Mononuclear cell (primary cell): ENCODE measurements around the gene MAP3K13. TPM values are rescaled to one million over a fixed set of nuclear protein-coding genes. Genes with fewer than 3 reads are reported as not detected.

Experiments
- H3K27me3 ChIP-seq: 2 replicates; pipeline ENCODE4 v1.6.0; 2011; ENCODE audit warnings: low read length, control low read depth; ENCODE audit not compliant: insufficient read depth
- H3K4me1 ChIP-seq: 2 replicates; pipeline ENCODE4 v1.5.1; 2011; ENCODE audit warnings: mild to moderate bottlenecking, low read length, control low read depth; ENCODE audit not compliant: insufficient read depth
- H3K4me3 ChIP-seq: 2 replicates; pipeline ENCODE4 v1.5.1; 2011; ENCODE audit warnings: mild to moderate bottlenecking, low read length, moderate library complexity
- H3K9me3 ChIP-seq: 2 replicates; pipeline ENCODE4 v1.5.1; 2011; ENCODE audit warnings: low read depth, mild to moderate bottlenecking, control low read depth, low read length
- total RNA-seq: library from RNA; depleted of rRNA; stranded (reverse); fragments of >200 nt; gene quantifications from one replicate; pipeline ENCODE4 v1.2.3, GENCODE V29; 2012

The MAP3K13 gene
- total RNA-seq, 1 donor = 4.9 TPM

- Histone ChIP-seq H3K4me3 (no peak overlapping the region), H3K27me3 (no peaks in the 10 kb centered on the region), H3K4me1 (peaks cover 37% of the 10 kb centered on the region), H3K9me3 (no peaks in the 10 kb centered on the region)
Observed at GRCh38 chr3:185332026-185332735, 30.8 kb upstream of the MAP3K13 start.

DNA sequence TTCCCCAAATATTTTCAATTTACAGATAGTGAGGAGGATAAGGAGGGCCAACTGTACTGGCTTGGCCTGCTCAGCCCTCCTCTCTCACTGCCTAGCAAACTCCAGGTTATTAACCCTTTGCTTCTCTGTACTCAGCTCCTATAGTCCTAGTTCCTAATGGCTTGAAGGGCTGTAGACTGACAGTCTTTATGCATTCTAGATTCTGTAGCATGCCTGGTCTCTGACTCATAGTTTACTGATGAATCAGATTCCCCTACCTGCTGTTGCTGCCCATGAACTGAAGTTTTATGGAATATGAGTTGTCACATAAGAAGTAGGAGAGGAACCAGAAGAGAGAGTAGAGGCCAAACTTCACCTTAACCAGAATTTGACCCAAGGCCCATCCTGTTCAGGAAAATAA is 27.1 kb upstream of the MAP3K13 start:
- Histone ChIP-seq H3K4me3 (no peak overlapping the region), H3K27me3 (no peaks in the 10 kb centered on the region)

GRCh38 chr3:185337231-185337816 is 25.6 kb upstream of the MAP3K13 start:
- Histone ChIP-seq H3K4me3 (no peak overlapping the region), H3K27me3 (no peaks in the 10 kb centered on the region), H3K4me1 (peaks cover 14% of the 10 kb centered on the region), H3K9me3 (no peaks in the 10 kb centered on the region)

More for the DNA sequence above, 27.1 kb upstream of the MAP3K13 start:
- Histone ChIP-seq H3K9me3 (no peaks in the 10 kb centered on the region), H3K4me1 (peaks cover 14% of the 10 kb centered on the region)

- Histone ChIP-seq H3K9me3 (no peaks in the 10 kb centered on the region), H3K4me3 (no peak overlapping the region), H3K27me3 (no peaks in the 10 kb centered on the region)
Observed at GRCh38 chr3:185339945-185340344, 23.0 kb upstream of the MAP3K13 start.

GRCh38 chr3:185340751-185341150 is 22.2 kb upstream of the MAP3K13 start:
- no peaks in the 10 kb centered on the region for H3K27me3 ChIP-seq
- no peaks in the 10 kb centered on the region for H3K9me3 ChIP-seq
- no peak overlapping the region for H3K4me3 ChIP-seq
- peaks cover 17% of the 10 kb centered on the region for H3K4me1 ChIP-seq

More at GRCh38 chr3:185339945-185340344, 23.0 kb upstream of the MAP3K13 start:
- peaks cover 17% of the 10 kb centered on the region for H3K4me1 ChIP-seq

DNA sequence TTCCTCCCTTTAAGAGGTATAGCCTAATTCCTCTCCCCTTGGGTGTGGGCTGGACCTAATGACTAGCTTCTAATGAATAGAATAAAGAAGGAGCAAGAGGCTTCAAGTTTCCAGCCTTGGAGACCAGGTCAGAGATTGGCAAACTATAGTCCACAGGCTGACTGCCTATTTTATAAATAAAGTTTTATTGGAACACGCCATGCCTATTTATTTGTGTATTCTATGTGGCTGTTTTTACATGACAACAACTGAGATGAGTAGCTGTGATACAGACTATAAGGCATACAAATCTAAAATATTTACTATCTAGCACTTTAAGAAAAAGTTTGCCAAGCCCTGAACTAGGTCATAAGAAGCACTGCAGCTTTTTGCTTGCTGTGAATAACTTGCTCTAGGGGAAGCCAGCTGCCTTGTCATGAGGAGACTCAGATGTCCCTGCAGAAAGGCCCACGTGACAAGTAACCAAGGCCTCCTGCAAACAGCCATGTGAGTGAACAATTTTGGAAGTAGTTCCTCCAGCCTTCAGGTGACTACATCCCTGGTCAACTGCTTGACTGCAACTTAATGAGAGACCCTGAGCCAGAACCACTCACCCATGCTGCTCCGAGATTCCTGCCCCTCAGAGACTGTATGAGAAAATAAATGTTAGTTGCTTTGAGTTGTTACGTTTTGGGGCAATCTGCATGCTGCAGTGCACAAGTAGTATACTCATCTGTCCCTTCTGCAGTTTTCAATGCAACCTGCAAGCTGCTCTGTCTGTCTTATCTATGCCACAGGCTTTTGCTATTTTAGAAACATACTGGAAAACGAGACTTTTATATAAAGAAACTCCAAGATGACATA is 21.1 kb upstream of the MAP3K13 start:
- Histone ChIP-seq H3K27me3 (no peaks in the 10 kb centered on the region), H3K9me3 (no peaks in the 10 kb centered on the region), H3K4me3 (no peak overlapping the region), H3K4me1 (peaks cover 17% of the 10 kb centered on the region)

- H3K4me3 ChIP-seq = no peak overlapping the region
Observed at GRCh38 chr3:185342459-185343174, 20.3 kb upstream of the MAP3K13 start.

GRCh38 chr3:185347399-185347798 is 15.5 kb upstream of the MAP3K13 start:
- no peak overlapping the region for H3K4me3 ChIP-seq
- H3K27me3 ChIP-seq = no peaks in the 10 kb centered on the region
- H3K9me3 ChIP-seq = no peaks in the 10 kb centered on the region
- peaks cover 8% of the 10 kb centered on the region for H3K4me1 ChIP-seq

More at GRCh38 chr3:185342459-185343174, 20.3 kb upstream of the MAP3K13 start:
- Histone ChIP-seq H3K4me1 (peaks cover 17% of the 10 kb centered on the region), H3K9me3 (no peaks in the 10 kb centered on the region), H3K27me3 (no peaks in the 10 kb centered on the region)

- no peaks in the 10 kb centered on the region for H3K27me3 ChIP-seq
- no peaks in the 10 kb centered on the region for H3K4me1 ChIP-seq
- H3K9me3 ChIP-seq = no peaks in the 10 kb centered on the region
- H3K4me3 ChIP-seq = no peak overlapping the region
Observed at GRCh38 chr3:185350841-185351240, 12.1 kb upstream of the MAP3K13 start.

DNA sequence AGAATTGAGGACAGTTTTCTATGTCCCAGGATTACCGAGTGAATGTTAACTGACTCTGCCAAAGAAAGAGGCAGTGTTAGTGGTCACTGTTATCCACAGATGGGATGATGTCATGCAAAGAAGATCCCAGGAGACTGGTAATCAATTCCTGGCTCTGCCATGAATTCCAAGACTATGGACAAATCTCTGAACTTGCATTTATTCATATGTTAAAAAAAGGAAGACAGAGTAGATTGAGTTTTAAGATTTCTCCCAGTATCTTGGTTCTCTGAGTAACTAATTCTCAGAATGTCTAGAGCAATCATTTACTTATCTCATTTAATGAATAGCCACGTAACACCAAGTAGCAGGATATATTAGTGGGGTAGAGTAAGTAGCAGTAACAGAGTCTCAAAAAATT is 11.5 kb upstream of the MAP3K13 start:
- H3K4me3 ChIP-seq = no peak overlapping the region
- H3K27me3 ChIP-seq = no peaks in the 10 kb centered on the region
- no peaks in the 10 kb centered on the region for H3K4me1 ChIP-seq
- H3K9me3 ChIP-seq = no peaks in the 10 kb centered on the region

GRCh38 chr3:185353225-185353624 is 9.7 kb upstream of the MAP3K13 start:
- Histone ChIP-seq H3K4me1 (no peaks in the 10 kb centered on the region), H3K27me3 (no peaks in the 10 kb centered on the region), H3K4me3 (no peak overlapping the region), H3K9me3 (no peaks in the 10 kb centered on the region)

DNA sequence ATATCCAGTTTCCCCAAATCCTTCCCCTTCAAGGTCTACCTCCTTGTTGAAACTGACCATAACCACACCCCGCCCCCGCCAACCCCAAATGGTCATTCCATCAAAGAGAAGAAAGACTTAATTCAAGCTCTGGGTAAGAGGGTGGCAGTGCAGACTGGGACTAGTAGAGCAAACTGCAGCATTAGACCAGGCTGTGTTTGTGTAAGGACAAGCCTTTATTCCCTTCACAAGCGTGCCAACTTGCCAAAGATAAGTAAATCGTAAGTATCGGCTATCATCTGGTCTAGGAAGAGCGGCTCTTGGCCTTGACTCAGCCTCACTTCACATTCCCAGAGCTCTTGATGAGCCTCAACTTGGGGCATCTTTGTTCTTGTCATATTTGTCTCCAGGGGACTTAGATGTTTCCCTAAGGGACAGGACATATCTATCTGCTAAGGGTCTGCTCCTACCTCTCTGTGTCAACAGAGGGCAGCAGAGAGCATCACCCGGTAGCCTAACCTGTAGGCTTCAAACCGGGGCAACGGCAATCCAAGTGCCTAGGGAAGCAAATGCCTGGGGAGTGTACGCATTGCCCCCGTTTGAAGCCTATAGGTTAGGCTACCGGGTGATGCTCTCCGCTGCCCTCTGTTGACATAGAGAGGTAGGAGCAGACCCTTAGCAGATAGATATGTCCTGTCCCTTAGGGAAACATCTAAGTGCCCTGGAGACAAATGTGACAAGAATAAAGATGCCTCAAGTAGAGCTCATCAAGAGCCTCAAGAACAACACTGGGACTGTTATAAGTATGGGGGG is 8.9 kb upstream of the MAP3K13 start:
- no peaks in the 10 kb centered on the region for H3K4me1 ChIP-seq
- no peak overlapping the region for H3K4me3 ChIP-seq
- no peaks in the 10 kb centered on the region for H3K9me3 ChIP-seq
- no peaks in the 10 kb centered on the region for H3K27me3 ChIP-seq

- Histone ChIP-seq H3K9me3 (no peaks in the 10 kb centered on the region), H3K27me3 (no peaks in the 10 kb centered on the region), H3K4me1 (no peaks in the 10 kb centered on the region), H3K4me3 (no peak overlapping the region)
Observed at GRCh38 chr3:185356499-185356898, 6.4 kb upstream of the MAP3K13 start.

GRCh38 chr3:185361920-185362319 is 1.0 kb upstream of the MAP3K13 start:
- H3K27me3 ChIP-seq = peaks cover 41% of the 10 kb centered on the region
- H3K4me3 ChIP-seq = no peak overlapping the region
- peaks cover 13% of the 10 kb centered on the region for H3K4me1 ChIP-seq
- H3K9me3 ChIP-seq = no peaks in the 10 kb centered on the region
